Liver (tissue), 9 donors: Measurements from ENCODE around the gene SDHAF1. TPM values are rescaled to one million over a fixed set of nuclear protein-coding genes. Genes with fewer than 3 reads are reported as not detected.

ENCODE experiments used
- DNase-seq: peaks from one replicate; pipeline ENCODE4 v3.0.0-alpha.2; 2017; ENCODE audit warnings: low spot score
- H3K27ac ChIP-seq, 2 donors: one replicate each; pipeline ENCODE4 v1.7.0; 2013; ENCODE audit warnings: inconsistent platforms in 2 of 2, low read length in 2 of 2, control low read depth in 1 of 2, low read depth in 1 of 2, mild to moderate bottlenecking in 1 of 2
- H3K27me3 ChIP-seq, 4 donors: one replicate each; pipeline versions ENCODE4 v1.6.1 to v1.7.0; 2013; ENCODE audit warnings: low read length in 3 of 4, inconsistent platforms in 1 of 4, mild to moderate bottlenecking in 1 of 4, moderate library complexity in 1 of 4; ENCODE audit not compliant: control insufficient read depth in 4 of 4, insufficient read depth in 4 of 4
- H3K36me3 ChIP-seq, 4 donors: one replicate each; pipeline versions ENCODE4 v1.6.1 to v1.7.0; 2013; ENCODE audit warnings: low read length in 3 of 4, mild to moderate bottlenecking in 3 of 4, low read depth in 1 of 4, moderate library complexity in 1 of 4; ENCODE audit not compliant: control insufficient read depth in 4 of 4, insufficient read depth in 3 of 4
- H3K4me1 ChIP-seq, 4 donors: one replicate each; pipeline versions ENCODE4 v1.6.1 to v1.7.0; 2013; ENCODE audit warnings: low read length in 3 of 4, mild to moderate bottlenecking in 3 of 4, moderate library complexity in 1 of 4; ENCODE audit not compliant: control insufficient read depth in 4 of 4, insufficient read depth in 4 of 4
- H3K4me3 ChIP-seq, 3 donors: one replicate each; pipeline versions ENCODE4 v1.6.1 to v1.7.0; 2013; ENCODE audit warnings: low read length in 3 of 3, control low read depth in 1 of 3, low read depth in 1 of 3, mild to moderate bottlenecking in 1 of 3
- H3K9ac ChIP-seq, 2 donors: one replicate each; pipeline ENCODE4 v1.7.0; 2013; ENCODE audit warnings: low read length in 2 of 2, mild to moderate bottlenecking in 2 of 2, moderate library complexity in 2 of 2, control low read depth in 1 of 2, low read depth in 1 of 2
- H3K9me3 ChIP-seq, 4 donors: one replicate each; pipeline versions ENCODE4 v1.6.1 to v1.7.0; 2013; ENCODE audit warnings: low read length in 3 of 4; ENCODE audit not compliant: control insufficient read depth in 4 of 4
- EGR1 ChIP-seq, 2 donors: IDR thresholded peaks; 2 replicates each; pipeline ENCODE4 v1.6.1; 2016 to 2018; ENCODE audit warnings: antibody characterized with exemption in 2 of 2, low read depth in 2 of 2
- FOXA1 ChIP-seq: IDR thresholded peaks from 2 replicates; pipeline ENCODE4 v1.6.1; 2016; ENCODE audit warnings: antibody characterized with exemption
- FOXA2 ChIP-seq: IDR thresholded peaks from 2 replicates; pipeline ENCODE4 v1.6.1; 2016; ENCODE audit warnings: antibody characterized with exemption
- GABPA ChIP-seq, 2 donors: IDR thresholded peaks in 1 of 2; conservative IDR thresholded peaks in 1 of 2; 2 replicates each; pipeline ENCODE4 v1.6.1; 2016; ENCODE audit warnings: antibody characterized with exemption in 2 of 2, mild to moderate bottlenecking in 1 of 2, moderate library complexity in 1 of 2
- HNF4A ChIP-seq, 2 donors: conservative IDR thresholded peaks; 2 replicates each; pipeline ENCODE4 v1.6.1; 2016; ENCODE audit warnings: antibody characterized with exemption in 2 of 2, mild to moderate bottlenecking in 2 of 2
- HNF4G ChIP-seq: IDR thresholded peaks from 2 replicates; pipeline ENCODE4 v1.6.1; 2016; ENCODE audit warnings: antibody characterized with exemption
- JUND ChIP-seq, 2 donors: IDR thresholded peaks; 2 replicates each; pipeline ENCODE4 v1.6.1; 2016; ENCODE audit warnings: antibody characterized with exemption in 2 of 2
- NR2F2 ChIP-seq: IDR thresholded peaks from 2 replicates; pipeline ENCODE4 v1.6.1; 2016; ENCODE audit warnings: antibody characterized with exemption
- RAD21 ChIP-seq, 2 donors: IDR thresholded peaks; 2 replicates each; pipeline ENCODE4 v1.6.1; 2016; ENCODE audit warnings: antibody characterized with exemption in 2 of 2, mild to moderate bottlenecking in 2 of 2
- RXRA ChIP-seq, 2 donors: IDR thresholded peaks; 2 replicates each; pipeline ENCODE4 v1.6.1; 2017 to 2018; ENCODE audit warnings: antibody characterized with exemption in 2 of 2, mild to moderate bottlenecking in 1 of 2
- SP1 ChIP-seq: IDR thresholded peaks from 2 replicates; pipeline ENCODE4 v1.6.1; 2018; ENCODE audit warnings: antibody characterized with exemption, mild to moderate bottlenecking
- TAF1 ChIP-seq: conservative IDR thresholded peaks from 2 replicates; pipeline ENCODE4 v1.6.1; 2016; ENCODE audit warnings: antibody characterized with exemption, mild to moderate bottlenecking
- YY1 ChIP-seq: IDR thresholded peaks from 2 replicates; pipeline ENCODE4 v1.6.1; 2016; ENCODE audit warnings: antibody characterized with exemption, mild to moderate bottlenecking
- WGBS: extraction: QIAGEN DNeasy Blood & Tissue Kit; methylation state at CpG from one replicate; pipeline ENCODE4 v1.1.7; 2013; 5-methylcytosine and 5-hydroxymethylcytosine counted together
- polyA plus RNA-seq, 2 donors: library from polyadenylated mRNA; stranded (reverse) in 1 of 2; unstranded in 1 of 2; fragments of 200-250 nt in 1 of 2; fragments of >200 nt in 1 of 2; fragmentation: Nextera tagmentation in 1 of 2; extraction: Ambion mirVana in 1 of 2; gene quantifications; one replicate each; pipeline versions ENCODE4 v1.2.1 to v1.2.3, GENCODE V29; 2013 to 2015
- total RNA-seq, 2 donors: library from RNA; depleted of rRNA; stranded (reverse); fragments of >200 nt; gene quantifications; one replicate each; pipeline ENCODE4 v1.2.3, GENCODE V29; 2014
- TF ChIP-seq, protein P1 (sequence below): IDR thresholded peaks from 2 replicates; pipeline ENCODE4 v1.6.1; 2016; ENCODE audit warnings: antibody characterized with exemption
- TF ChIP-seq, protein P2 (sequence below): IDR thresholded peaks from 2 replicates; pipeline ENCODE4 v1.6.1; 2016; ENCODE audit warnings: antibody characterized with exemption
- TF ChIP-seq, protein P3 (sequence below): IDR thresholded peaks from 2 replicates; pipeline ENCODE4 v1.6.1; 2016; ENCODE audit warnings: antibody characterized with exemption, mild to moderate bottlenecking
- donor health status: healthy.
- donor health status: healthy.
- donor health status: healthy.
- donor health status: healthy.
- donor health status: healthy.

The SDHAF1 gene
- total and polyA plus RNA-seq, 4 donors, result 8.4 to 28.4 (median 18.9) TPM

DNA sequence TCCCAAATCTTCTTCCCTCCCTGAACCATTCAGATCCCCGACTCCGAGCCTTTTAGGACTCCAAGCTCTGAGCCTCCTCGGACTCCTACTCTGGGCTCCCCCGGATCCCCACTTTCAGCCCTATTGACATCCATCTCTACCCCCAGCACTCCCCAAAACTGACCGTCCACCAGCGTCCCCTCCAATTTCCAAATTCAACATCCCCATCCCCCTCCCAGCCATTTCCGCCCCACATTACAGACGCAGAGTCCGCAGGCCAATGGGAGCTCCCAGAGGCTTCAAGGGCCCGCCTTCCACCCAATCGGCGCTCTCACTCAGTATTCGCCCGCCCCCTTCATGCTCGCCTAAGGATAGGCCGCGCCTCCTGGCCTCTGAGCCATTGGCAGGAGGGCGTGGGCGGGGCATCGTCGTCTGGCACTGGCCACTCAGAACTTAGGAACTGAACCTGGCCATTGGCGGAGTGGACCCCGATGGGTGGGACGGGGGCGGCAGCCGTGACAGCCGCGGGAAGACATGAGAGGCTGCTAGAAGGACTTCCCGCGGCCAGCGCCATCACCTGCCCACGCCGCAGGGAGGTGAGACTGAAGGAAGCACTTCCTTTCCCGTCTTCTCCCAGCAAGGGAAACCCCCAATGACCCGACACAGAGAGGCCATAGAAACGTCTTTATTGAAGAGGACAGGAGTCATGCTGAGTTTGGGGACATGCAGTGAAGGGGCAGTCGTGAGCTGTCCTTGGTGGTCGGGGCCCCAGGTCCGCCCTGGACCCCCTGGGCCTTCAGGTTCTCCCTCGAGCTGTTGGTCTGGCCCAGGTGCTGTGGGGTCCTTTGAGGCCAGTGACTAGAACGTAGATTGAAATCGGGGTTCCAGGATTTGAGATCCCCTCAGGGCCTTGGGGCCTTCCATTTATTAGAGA lies 19.3 kb downstream of the SDHAF1 start, which contains the start of gene ALKBH6:
ALKBH6 (minus strand) TSS at position 202 of the 913 bp plus-strand sequence. CDS start 816 bp downstream, outside the sequence.
- Histone ChIP-seq H3K36me3 (no peaks in the 10 kb centered on the region), H3K9ac (peak within 1 kb of the TSS; percentile 66 to 80), H3K27me3 (no peaks in the 10 kb centered on the region), H3K9me3 (no peaks in the 10 kb centered on the region), H3K4me1 (peaks cover 9 to 24% (median 16%) of the 10 kb centered on the region in 4 donors), H3K4me3 (peak within 1 kb of the TSS; percentile 65 to 70 (median 69)), H3K27ac (peak within 1 kb of the TSS; percentile 51 to 59)
- WGBS, result 3% methylated on average over 42 of the region's 42 CpGs
- peak; percentile 98 for DNase-seq
- TF ChIP-seq GABPA (IDR thresholded peaks at IDR 0.05 in 1 of 2, conservative IDR thresholded peaks at IDR 0.05 in 1 of 2) (peak in 1 of 2 donors; percentile 78), JUND (IDR thresholded peaks at IDR 0.05) (no peak), FOXA1 (no peak), TAF1 (peak; percentile 55), EGR1 (IDR thresholded peaks at IDR 0.05; ENCODE audit: low read depth in 2 of 2) (peak; percentile 92 to 94), SP1 (peak; percentile 95), HNF4A (conservative IDR thresholded peaks at IDR 0.05) (peak; percentile 42 to 71), FOXA2 (no peak), NR2F2 (no peak), HNF4G (peak; percentile 39), RAD21 (IDR thresholded peaks at IDR 0.05) (peak; percentile 22 to 45), RXRA (IDR thresholded peaks at IDR 0.05) (peak; percentile 35 to 42), YY1 (peak; percentile 87)
- TF ChIP-seq, protein P1, sequence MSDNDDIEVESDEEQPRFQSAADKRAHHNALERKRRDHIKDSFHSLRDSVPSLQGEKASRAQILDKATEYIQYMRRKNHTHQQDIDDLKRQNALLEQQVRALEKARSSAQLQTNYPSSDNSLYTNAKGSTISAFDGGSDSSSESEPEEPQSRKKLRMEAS, result peak; percentile 52
- TF ChIP-seq, protein P2, sequence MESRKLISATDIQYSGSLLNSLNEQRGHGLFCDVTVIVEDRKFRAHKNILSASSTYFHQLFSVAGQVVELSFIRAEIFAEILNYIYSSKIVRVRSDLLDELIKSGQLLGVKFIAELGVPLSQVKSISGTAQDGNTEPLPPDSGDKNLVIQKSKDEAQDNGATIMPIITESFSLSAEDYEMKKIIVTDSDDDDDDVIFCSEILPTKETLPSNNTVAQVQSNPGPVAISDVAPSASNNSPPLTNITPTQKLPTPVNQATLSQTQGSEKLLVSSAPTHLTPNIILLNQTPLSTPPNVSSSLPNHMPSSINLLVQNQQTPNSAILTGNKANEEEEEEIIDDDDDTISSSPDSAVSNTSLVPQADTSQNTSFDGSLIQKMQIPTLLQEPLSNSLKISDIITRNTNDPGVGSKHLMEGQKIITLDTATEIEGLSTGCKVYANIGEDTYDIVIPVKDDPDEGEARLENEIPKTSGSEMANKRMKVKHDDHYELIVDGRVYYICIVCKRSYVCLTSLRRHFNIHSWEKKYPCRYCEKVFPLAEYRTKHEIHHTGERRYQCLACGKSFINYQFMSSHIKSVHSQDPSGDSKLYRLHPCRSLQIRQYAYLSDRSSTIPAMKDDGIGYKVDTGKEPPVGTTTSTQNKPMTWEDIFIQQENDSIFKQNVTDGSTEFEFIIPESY, result no peak
- TF ChIP-seq, protein P3, sequence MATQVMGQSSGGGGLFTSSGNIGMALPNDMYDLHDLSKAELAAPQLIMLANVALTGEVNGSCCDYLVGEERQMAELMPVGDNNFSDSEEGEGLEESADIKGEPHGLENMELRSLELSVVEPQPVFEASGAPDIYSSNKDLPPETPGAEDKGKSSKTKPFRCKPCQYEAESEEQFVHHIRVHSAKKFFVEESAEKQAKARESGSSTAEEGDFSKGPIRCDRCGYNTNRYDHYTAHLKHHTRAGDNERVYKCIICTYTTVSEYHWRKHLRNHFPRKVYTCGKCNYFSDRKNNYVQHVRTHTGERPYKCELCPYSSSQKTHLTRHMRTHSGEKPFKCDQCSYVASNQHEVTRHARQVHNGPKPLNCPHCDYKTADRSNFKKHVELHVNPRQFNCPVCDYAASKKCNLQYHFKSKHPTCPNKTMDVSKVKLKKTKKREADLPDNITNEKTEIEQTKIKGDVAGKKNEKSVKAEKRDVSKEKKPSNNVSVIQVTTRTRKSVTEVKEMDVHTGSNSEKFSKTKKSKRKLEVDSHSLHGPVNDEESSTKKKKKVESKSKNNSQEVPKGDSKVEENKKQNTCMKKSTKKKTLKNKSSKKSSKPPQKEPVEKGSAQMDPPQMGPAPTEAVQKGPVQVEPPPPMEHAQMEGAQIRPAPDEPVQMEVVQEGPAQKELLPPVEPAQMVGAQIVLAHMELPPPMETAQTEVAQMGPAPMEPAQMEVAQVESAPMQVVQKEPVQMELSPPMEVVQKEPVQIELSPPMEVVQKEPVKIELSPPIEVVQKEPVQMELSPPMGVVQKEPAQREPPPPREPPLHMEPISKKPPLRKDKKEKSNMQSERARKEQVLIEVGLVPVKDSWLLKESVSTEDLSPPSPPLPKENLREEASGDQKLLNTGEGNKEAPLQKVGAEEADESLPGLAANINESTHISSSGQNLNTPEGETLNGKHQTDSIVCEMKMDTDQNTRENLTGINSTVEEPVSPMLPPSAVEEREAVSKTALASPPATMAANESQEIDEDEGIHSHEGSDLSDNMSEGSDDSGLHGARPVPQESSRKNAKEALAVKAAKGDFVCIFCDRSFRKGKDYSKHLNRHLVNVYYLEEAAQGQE, result peak; percentile 71
